Activated T-helper 1 cell treated with Interleukin-2 at 50 U/mL for 16 hours (primary cell): ENCODE measurements around the gene ACRV1.

Experiments used
- DNase-seq: peaks from one replicate; pipeline ENCODE4 v3.0.0-alpha.2; 2020; ENCODE audit warnings: low read depth

The ACRV1 gene

DNA sequence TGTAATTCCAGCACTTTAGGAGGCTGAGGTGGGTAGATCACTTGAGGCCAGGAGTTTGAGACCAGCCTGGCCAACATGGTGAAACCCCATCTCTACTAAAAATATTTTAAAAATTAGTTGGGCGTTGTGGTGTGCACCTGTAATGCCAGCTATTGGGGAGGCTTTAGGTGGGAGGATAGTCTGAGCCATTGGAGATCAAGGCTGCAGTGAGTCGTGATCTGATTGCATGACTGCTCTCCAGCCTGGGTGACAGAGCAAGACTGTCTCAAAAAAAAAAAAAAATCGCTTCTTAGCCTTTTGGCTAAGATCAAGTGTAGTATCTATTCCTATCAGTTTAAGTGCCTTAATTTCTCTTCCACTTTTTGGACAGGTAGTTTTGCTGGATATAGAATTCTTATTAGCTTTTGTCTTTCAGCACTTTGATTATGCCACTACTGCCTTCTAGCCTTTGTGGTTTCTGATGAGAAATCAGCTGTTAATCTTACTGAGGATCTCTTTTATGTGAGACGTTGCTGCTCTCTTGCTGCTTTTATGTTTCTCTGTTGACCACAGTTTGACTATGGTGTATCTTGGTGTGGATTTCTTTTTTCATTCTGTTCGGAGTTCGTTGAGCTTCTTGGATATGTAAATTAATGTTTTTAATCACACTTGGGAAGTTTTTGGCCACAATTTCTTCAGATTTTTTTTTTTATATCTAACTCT lies 31.0 kb downstream of the ACRV1 start:
- DNase-seq: no peak

DNA sequence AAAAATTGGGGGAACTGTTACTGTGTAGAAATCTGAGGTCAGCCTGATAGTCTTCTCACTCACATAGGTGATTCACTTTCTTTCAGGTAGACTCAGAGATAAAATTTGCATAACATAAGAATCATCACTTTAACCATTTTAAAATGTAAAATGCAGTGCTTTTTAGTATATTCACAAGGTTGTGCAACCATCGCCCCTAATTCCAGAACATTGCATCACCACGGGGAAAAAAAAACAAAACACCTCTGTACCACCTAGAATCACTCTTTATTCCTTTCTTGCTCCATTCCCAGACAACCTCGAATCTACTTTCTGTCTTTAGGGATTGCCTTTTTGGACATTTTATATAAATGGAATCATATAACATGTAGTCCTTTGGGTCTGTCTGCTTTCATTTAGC lies 34.8 kb downstream of the ACRV1 start:
- no peak for DNase-seq

DNA sequence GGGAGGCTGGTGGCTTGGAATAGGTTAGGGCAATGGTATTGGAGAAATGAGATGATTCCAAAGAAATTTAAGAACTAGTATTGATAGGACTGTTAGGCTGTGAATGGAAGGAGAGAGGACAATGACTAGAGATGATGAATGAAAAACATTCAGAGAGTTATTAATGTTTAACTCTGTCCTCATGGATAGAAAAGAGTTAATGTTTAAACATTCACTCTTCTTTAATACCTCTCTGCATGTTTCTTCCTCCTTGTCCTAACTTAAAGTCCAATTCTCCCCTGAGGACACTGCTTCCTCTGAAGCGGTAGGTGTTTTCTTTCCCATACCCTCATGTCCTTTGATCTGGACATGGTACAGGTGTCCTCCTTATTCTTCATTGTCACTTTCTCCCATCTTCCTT lies 42.3 kb downstream of the ACRV1 start:
- no peak for DNase-seq

DNA sequence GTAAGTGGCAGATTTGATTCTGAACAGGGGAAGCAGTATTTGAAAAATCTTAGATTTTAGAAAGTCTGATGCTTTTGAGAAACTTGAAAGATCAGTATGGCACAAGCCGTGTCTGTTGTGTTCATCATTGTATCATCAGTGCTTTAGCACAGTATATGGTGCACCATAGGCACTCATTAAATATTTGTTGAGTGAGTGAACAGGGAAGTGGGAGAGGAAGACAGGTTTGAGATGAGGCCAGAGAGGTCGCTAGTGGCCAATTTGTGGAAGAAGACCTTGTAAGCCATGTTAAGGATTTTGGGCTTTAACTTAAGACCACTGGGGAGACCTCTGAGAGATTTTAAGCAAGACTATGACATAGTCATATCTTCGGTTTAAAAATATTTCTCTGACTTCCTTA lies 42.8 kb downstream of the ACRV1 start:
- DNase-seq: no peak

DNA sequence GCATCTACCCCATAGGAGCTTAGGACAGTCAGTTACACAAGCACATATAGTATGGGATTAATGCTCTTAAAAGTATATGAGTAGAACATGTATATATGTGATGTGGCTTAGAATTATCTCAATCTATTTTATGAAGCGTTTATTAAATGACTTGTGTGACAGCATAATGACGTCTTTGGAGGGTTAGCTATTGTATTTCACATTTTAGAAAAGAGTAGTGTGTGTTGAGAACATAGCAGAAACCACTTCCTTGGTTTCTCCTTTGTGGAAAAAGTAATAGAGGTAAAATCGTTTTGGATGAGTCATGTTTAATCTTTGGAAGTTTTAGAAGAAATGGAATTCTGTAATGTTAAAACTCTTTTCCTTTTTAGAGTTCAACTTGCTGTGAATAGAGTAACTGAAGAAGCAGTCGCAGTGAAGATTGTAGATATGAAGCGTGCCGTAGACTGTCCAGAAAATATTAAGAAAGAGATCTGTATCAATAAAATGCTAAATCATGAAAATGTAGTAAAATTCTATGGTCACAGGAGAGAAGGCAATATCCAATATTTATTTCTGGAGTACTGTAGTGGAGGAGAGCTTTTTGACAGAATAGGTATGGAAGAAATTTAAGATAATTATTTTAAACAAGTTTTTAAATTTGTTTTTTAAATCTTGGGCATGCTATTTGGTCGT lies 53.3 kb downstream of the ACRV1 start:
- DNase-seq: no peak

DNA sequence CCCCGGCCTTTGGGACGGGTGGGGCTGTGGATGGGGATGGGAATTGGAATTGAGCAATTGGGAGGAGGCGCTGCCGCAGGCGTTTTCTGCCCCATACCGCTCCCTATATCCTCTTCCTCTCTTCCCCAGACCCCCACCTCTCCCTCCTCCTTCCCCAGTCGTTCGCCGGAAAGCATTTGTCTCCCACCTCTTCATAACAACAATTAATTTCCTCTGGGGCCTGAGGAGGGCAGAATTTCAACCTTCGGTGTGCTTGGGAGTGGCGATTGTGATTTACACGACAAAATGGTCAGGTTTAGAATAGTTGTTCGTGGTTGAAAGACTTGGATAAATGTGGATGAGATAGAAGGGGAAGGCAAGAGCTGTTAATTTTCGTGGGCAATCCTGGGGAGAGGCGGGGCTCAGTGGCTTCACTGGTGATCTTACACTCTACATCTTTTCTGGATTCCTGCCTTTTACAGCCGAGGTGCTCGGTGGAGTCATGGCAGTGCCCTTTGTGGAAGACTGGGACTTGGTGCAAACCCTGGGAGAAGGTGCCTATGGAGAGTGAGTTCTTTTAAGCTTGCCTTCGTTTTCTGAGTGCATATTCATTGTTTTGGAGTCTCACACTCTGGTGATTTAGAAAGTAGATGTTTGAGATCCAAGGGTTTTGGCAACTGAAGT lies 54.2 kb downstream of the ACRV1 start:
- no peak for DNase-seq

DNA sequence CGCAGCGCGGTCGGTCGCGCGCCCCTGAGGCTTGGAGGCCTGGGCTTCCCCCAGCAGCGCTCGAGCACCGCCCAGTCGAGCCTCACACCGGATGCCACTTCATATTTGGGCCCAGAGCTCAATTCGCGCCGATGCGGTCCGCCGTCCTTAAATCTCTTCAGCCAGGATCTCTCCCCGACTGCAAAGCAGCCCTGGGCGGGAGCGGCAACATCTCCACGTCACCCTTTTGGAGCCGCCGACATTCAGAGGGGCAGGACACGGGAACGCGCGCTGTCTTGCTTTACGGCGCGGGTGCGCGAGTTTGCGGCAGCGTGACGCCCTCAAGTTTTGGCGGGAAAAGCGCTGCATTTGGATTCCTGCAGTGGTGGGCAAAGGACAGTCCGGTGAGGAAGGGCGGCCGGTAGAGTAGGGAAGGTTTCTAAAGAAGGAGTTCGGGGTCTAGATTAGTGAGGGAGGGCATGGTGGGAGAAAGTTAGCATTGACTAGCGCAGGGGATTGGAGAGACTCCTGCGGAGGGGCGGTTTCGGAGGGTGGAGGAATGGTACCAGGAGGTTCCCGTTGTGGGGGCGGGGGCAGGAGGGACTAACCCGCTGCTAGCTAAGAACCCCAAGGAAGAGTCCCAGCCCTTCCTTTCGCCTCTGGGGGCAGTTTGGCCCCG lies 54.9 kb downstream of the ACRV1 start:
- DNase-seq: peak; percentile 68

DNA sequence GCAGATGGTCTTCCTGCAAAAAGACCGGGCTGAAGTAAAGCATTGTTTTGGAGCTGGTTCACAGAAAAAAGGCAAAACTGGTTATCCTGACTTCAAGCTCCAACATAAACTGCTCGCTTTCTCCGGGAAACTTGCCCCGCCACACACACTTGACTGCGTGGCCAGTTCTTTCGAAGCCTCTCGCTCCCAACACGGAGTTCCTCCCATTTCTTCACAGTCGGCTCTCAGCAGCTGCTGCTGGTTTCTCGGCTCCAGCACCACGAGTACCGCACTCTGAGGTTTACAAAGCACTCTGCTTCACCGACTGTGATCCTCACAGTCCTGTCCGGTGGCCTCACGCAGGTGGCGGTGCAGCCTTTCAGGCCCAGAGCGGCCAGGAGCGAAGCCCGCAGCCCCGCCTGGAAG lies 55.4 kb downstream of the ACRV1 start:
- no peak for DNase-seq

DNA sequence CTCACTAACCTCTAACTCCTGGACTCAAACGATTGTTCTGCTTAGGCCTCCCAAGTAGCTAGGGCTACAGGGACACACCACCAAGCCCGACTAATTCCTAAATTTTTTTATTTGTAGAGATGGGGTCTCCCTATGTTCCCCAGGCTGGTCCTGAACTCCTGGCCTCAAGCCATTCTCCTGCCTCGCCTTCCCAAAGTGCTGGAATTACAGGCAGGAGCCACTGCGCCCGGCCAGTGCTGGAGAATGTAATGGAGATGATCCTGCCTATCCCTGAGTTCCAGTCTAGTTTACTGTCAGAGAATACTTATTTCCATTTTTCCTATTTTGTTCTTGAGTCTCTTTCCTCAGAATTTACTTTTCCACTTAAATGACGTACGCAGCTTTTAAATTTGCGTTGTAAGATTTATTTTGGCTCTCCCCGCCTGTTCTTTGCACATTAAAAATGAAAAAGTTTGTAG lies 55.9 kb downstream of the ACRV1 start, which contains the start of gene CHEK1:
Gene CHEK1 (plus strand): TSS at position 408 of the 458 bp plus-strand sequence. CDS start 1,606 bp downstream, outside the sequence.
- DNase-seq: no peak

DNA sequence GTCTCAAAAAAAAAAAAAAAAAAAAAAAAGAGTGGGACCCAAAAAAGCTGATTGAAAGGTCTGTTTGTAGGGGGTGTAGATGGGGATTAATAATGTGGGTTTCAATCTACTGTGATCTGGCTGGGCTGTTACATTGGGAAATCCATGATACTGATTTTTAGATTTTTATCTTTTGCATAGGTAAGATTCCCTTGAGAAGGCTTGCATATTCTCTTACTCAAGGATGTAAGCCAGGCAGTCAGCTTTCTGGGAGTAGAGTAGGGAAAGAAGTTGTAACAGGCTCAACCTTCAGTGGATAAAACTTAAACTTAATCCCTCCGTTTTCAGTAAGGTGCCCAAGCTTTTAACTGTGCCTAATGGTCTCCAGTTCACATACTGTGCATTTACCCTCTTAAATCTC lies 57.6 kb downstream of the ACRV1 start:
- DNase-seq: no peak

DNA sequence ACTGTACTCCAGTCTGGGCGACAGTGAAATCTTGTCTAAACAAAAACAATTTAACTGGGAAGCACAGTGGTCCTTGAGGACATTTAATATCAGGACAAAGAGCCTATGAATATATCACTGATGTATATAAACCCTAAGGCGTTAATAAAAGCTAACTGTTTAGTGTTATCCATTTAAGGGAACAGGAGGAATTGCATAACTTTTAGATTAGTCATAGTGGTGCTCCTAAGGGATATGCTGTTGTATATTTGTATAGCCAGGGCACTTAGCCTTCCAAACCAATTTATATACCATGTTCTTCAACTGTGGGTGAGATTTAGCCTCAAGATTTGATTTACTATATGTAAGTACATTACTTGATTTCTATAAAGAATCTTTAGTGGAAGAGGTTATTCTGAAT lies 58.7 kb downstream of the ACRV1 start:
- DNase-seq: no peak
